ENCODE results near the gene LRP2BP. TPM values are rescaled to one million over a fixed set of nuclear protein-coding genes. Genes with fewer than 3 reads are reported as not detected.

Gene LRP2BP
- total RNA-seq, 1 experiment from 2014 or later = 0.33 TPM

DNA sequence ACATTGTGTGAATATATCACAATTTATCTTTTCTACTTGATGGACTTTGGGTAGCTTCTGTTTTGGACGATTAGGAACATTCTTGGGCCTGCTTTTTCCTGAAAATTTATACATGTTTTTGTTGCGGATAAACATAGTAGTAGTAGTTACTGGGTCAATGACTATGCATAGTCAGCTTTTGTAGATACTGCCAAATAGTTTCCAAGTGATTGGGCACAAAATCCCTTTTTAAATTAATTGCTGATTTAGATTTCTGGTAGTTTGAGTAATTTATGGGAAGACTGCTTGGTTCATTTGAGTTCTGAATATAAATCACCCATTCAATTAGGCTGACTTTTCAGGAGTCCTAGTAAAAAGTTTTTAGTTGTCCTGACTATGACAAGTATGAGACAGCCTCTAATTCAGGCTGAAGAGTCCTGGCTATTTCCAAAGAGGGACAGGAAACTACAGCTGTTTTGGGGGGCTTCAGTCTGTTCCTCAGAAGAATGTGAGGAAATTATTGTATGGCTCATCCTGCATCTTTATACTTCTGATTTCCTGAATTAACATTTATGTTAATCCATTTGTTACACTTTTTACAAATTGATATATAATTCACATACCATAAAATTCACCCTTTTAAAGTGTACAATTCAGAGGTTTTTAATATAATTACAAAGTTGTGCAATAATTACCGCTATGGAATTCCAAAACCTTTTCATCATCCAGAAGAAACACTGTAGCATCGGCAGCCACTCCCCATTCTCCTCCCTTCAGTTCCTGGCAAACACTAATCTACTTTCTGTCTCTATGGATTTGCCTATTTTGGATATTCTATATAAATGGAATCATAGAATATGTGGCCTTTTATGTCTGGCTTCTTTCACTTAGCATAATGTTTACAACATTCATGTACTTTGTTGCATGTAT, 14.2 kb downstream of the LRP2BP start:
- no peak for DNase-seq (ENCODE audit: low spot score)
- TF ChIP-seq SP1 (CRISPR knock-in tag; conservative IDR thresholded peaks at IDR 0.05) (no peak), ZNF671 (CRISPR knock-in tag; IDR thresholded peaks at IDR 0.05) (no peak), NFYB (CRISPR knock-in tag; conservative IDR thresholded peaks at IDR 0.05; ENCODE audit: low read depth) (no peak), ZNF138 (CRISPR knock-in tag; conservative IDR thresholded peaks at IDR 0.05) (no peak), TEAD4 (CRISPR knock-in tag; IDR thresholded peaks at IDR 0.05) (no peak), ZNF219 (CRISPR knock-in tag; IDR thresholded peaks at IDR 0.05; ENCODE audit: borderline replicate concordance) (no peak), EMX1 (CRISPR knock-in tag; IDR thresholded peaks at IDR 0.05) (no peak), TP53 (CRISPR knock-in tag; IDR thresholded peaks at IDR 0.05) (no peak), CREB1 (CRISPR knock-in tag; IDR thresholded peaks at IDR 0.05) (no peak), ETV6 (CRISPR knock-in tag; IDR thresholded peaks at IDR 0.05) (no peak), ATF1 (CRISPR knock-in tag; IDR thresholded peaks at IDR 0.05) (no peak), USF2 (CRISPR knock-in tag; IDR thresholded peaks at IDR 0.05) (no peak), ATF3 (CRISPR knock-in tag; conservative IDR thresholded peaks at IDR 0.05) (no peak), FOXJ3 (CRISPR knock-in tag; IDR thresholded peaks at IDR 0.05; ENCODE audit: borderline replicate concordance) (no peak), CREM (CRISPR knock-in tag; IDR thresholded peaks at IDR 0.05) (no peak), IRF2 (CRISPR knock-in tag; IDR thresholded peaks at IDR 0.05; ENCODE audit: borderline replicate concordance, low read depth) (no peak), TEAD1 (CRISPR knock-in tag; IDR thresholded peaks at IDR 0.05) (no peak)
- TF ChIP-seq, protein P1, sequence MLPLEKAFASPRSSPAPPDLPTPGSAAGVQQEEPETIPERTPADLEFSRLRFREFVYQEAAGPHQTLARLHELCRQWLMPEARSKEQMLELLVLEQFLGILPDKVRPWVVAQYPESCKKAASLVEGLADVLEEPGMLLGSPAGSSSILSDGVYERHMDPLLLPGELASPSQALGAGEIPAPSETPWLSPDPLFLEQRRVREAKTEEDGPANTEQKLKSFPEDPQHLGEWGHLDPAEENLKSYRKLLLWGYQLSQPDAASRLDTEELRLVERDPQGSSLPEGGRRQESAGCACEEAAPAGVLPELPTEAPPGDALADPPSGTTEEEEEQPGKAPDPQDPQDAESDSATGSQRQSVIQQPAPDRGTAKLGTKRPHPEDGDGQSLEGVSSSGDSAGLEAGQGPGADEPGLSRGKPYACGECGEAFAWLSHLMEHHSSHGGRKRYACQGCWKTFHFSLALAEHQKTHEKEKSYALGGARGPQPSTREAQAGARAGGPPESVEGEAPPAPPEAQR (CRISPR knock-in tag; IDR thresholded peaks at IDR 0.05) = no peak
- TF ChIP-seq, protein P2, sequence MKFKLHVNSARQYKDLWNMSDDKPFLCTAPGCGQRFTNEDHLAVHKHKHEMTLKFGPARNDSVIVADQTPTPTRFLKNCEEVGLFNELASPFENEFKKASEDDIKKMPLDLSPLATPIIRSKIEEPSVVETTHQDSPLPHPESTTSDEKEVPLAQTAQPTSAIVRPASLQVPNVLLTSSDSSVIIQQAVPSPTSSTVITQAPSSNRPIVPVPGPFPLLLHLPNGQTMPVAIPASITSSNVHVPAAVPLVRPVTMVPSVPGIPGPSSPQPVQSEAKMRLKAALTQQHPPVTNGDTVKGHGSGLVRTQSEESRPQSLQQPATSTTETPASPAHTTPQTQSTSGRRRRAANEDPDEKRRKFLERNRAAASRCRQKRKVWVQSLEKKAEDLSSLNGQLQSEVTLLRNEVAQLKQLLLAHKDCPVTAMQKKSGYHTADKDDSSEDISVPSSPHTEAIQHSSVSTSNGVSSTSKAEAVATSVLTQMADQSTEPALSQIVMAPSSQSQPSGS (CRISPR knock-in tag; IDR thresholded peaks at IDR 0.05; ENCODE audit: borderline replicate concordance, low read depth) = no peak
- TF ChIP-seq, protein P3, sequence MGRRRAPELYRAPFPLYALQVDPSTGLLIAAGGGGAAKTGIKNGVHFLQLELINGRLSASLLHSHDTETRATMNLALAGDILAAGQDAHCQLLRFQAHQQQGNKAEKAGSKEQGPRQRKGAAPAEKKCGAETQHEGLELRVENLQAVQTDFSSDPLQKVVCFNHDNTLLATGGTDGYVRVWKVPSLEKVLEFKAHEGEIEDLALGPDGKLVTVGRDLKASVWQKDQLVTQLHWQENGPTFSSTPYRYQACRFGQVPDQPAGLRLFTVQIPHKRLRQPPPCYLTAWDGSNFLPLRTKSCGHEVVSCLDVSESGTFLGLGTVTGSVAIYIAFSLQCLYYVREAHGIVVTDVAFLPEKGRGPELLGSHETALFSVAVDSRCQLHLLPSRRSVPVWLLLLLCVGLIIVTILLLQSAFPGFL (CRISPR knock-in tag; IDR thresholded peaks at IDR 0.05; ENCODE audit: borderline replicate concordance) = no peak
- Mint-ChIP-seq H3K27me3 (ENCODE audit: low read depth) (no peaks in the 10 kb centered on the region), H3K36me3 (no peaks in the 10 kb centered on the region), H3K27ac (no peak overlapping the region), H3K4me3 (no peak overlapping the region), H3K9me3 (peaks cover 18% of the 10 kb centered on the region), H3K4me1 (peaks cover 6% of the 10 kb centered on the region; the same call in 1 of the 2 replicates)
- ChIA-PET POLR2A (no interaction called here), CTCF (no interaction called here)
- no peak for ATAC-seq

GRCh38 chr4:185380320-185380719, 15.4 kb downstream of the LRP2BP start:
- CTCF ChIA-PET = interaction anchor here (0.6 to 1.1 kb wide), 2 partner anchors 218 to 285 kb away, joined by 3 to 4 read pairs; no protein-coding TSS in a partner anchor

More at GRCh38 chr4:185380320-185380719, 15.4 kb downstream of the LRP2BP start:
- POLR2A ChIA-PET = no interaction called here
- Mint-ChIP-seq H3K4me1 (peaks cover 6% of the 10 kb centered on the region; the same call in 1 of the 2 replicates), H3K4me3 (no peak overlapping the region), H3K9me3 (peaks cover 18% of the 10 kb centered on the region), H3K36me3 (no peaks in the 10 kb centered on the region), H3K27ac (no peak overlapping the region), H3K27me3 (ENCODE audit: low read depth) (no peaks in the 10 kb centered on the region)
- no peak for ATAC-seq
- DNase-seq (ENCODE audit: low spot score) = no peak
- TF ChIP-seq ZNF232 (CRISPR knock-in tag; IDR thresholded peaks at IDR 0.05) (no peak), ZNF263 (CRISPR knock-in tag; IDR thresholded peaks at IDR 0.05; ENCODE audit: low read depth) (no peak), CDX4 (CRISPR knock-in tag; IDR thresholded peaks at IDR 0.05; ENCODE audit: borderline replicate concordance) (no peak), FOXJ3 (CRISPR knock-in tag; IDR thresholded peaks at IDR 0.05; ENCODE audit: borderline replicate concordance) (no peak), NR3C1 (CRISPR knock-in tag; conservative IDR thresholded peaks at IDR 0.05; ENCODE audit: low read depth) (no peak)
- TF ChIP-seq, protein P4, sequence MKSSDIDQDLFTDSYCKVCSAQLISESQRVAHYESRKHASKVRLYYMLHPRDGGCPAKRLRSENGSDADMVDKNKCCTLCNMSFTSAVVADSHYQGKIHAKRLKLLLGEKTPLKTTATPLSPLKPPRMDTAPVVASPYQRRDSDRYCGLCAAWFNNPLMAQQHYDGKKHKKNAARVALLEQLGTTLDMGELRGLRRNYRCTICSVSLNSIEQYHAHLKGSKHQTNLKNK (CRISPR knock-in tag; IDR thresholded peaks at IDR 0.05) = no peak

All from WTC11 (cell line).